HepG2 (cell line): ENCODE data around the gene MBLAC1. TPM values are rescaled to one million over a fixed set of nuclear protein-coding genes. Genes with fewer than 3 reads are reported as not detected.

ENCODE experiments used
- CAMTA2 ChIP-seq: sonication (generic); formaldehyde crosslinking; IDR thresholded peaks from 2 replicates; pipeline ENCODE4 v1.4.0; 2020; ENCODE audit warnings: mild to moderate bottlenecking, missing genetic modification reagents, borderline replicate concordance
- CERS6 ChIP-seq: sonication (generic); formaldehyde crosslinking; IDR thresholded peaks from 2 replicates; pipeline ENCODE4 v1.5.0; 2020; ENCODE audit warnings: missing genetic modification reagents
- EZH2 ChIP-seq: conservative IDR thresholded peaks from 2 replicates; pipeline ENCODE4 v1.6.1; 2012; ENCODE audit warnings: mild to moderate bottlenecking, low read depth, low read length, moderate library complexity
- HIC2 ChIP-seq: sonication (generic); formaldehyde crosslinking; IDR thresholded peaks from 2 replicates; pipeline ENCODE4 v1.9.0; 2022; ENCODE audit warnings: low read depth, missing genetic modification reagents
- ISX ChIP-seq: sonication (generic); formaldehyde crosslinking; conservative IDR thresholded peaks from 2 replicates; pipeline ENCODE4 v1.5.0; 2020; ENCODE audit warnings: missing genetic modification reagents
- NFRKB ChIP-seq: fragments of 450-650 bp; IDR thresholded peaks from 2 replicates; pipeline ENCODE4 v1.6.1; 2017
- RBM39 ChIP-seq: fragments of 200-400 bp; formaldehyde crosslinking; IDR thresholded peaks from one replicate; pipeline ENCODE4 v1.6.1; 2018; ENCODE audit warnings: antibody characterized with exemption, mild to moderate bottlenecking, low read depth, low read length; ENCODE audit not compliant: poor library complexity, severe bottlenecking
- RCOR2 ChIP-seq: IDR thresholded peaks from 2 replicates; pipeline ENCODE4 v1.6.1; 2016; ENCODE audit warnings: missing biosample characterization, missing genetic modification reagents
- SCMH1 ChIP-seq: sonication (generic); formaldehyde crosslinking; IDR thresholded peaks from 2 replicates; pipeline ENCODE4 v1.9.0; 2021; ENCODE audit warnings: missing genetic modification reagents, mild to moderate bottlenecking, borderline replicate concordance
- SIX1 ChIP-seq: sonication (generic); formaldehyde crosslinking; IDR thresholded peaks from 2 replicates; pipeline ENCODE4 v1.4.0; 2020; ENCODE audit warnings: missing genetic modification reagents, borderline replicate concordance
- ZBTB8A ChIP-seq: sonication (generic); formaldehyde crosslinking; IDR thresholded peaks from 2 replicates; pipeline ENCODE4 v1.4.0; 2020; ENCODE audit warnings: mild to moderate bottlenecking, low read depth, missing genetic modification reagents, borderline replicate concordance
- ZIK1 ChIP-seq: sonication (generic); formaldehyde crosslinking; IDR thresholded peaks from 2 replicates; pipeline ENCODE4 v1.5.0; 2020; ENCODE audit warnings: mild to moderate bottlenecking, low read depth, missing genetic modification reagents, borderline replicate concordance
- ZKSCAN8 ChIP-seq: IDR thresholded peaks from 2 replicates; pipeline ENCODE4 v1.6.1; 2016; ENCODE audit warnings: borderline replicate concordance, missing genetic modification reagents, missing compliant biosample characterization
- ZNF263 ChIP-seq: sonication (generic); formaldehyde crosslinking; IDR thresholded peaks from 2 replicates; pipeline ENCODE4 v1.4.0; 2020; ENCODE audit warnings: missing genetic modification reagents
- ZNF362 ChIP-seq: sonication (generic); formaldehyde crosslinking; IDR thresholded peaks from 2 replicates; pipeline ENCODE4 v1.4.0; 2020; ENCODE audit warnings: missing genetic modification reagents, mild to moderate bottlenecking, borderline replicate concordance
- polyA plus RNA-seq, 8 experiments: library from polyadenylated mRNA; depleted of rRNA in 3 of 8; stranded (reverse) in 7 of 8; unstranded in 1 of 8; fragments of >200 nt; fragmentation: Illumina TruSeq in 4 of 8; extraction: Trizol in 4 of 8; gene quantifications; 2 replicates each; pipeline versions ENCODE4 v1.2.1 to v1.2.3, GENCODE V29; 2011 to 2016; ENCODE audit warnings: low read depth in 4 of 8, missing spikeins in 1 of 8, mixed read lengths in 1 of 8; ENCODE audit not compliant: insufficient read depth in 1 of 8
- total RNA-seq, 5 experiments: library from RNA; depleted of rRNA; stranded (reverse); fragments of >200 nt; fragmentation: Illumina TruSeq; extraction: Trizol; gene quantifications; 2 replicates each; pipeline ENCODE4 v1.2.3, GENCODE V29; 2016; ENCODE audit warnings: low read depth in 1 of 5
- TF ChIP-seq, protein P1 (sequence below): IDR thresholded peaks from 2 replicates; pipeline ENCODE4 v1.6.1; 2016; ENCODE audit warnings: control low read depth
- TF ChIP-seq, protein P2 (sequence below): sonication (generic); formaldehyde crosslinking; IDR thresholded peaks from 2 replicates; pipeline ENCODE4 v1.5.1; 2020; ENCODE audit warnings: missing genetic modification reagents, mild to moderate bottlenecking, borderline replicate concordance
- TF ChIP-seq, protein P3 (sequence below): IDR thresholded peaks from 2 replicates; pipeline ENCODE4 v1.6.1; 2012; ENCODE audit warnings: inconsistent platforms
- TF ChIP-seq, protein P4 (sequence below): sonication (generic); formaldehyde crosslinking; IDR thresholded peaks from 2 replicates; pipeline ENCODE4 v1.8.0; 2022; ENCODE audit warnings: missing genetic modification reagents, mild to moderate bottlenecking, moderate library complexity, borderline replicate concordance

The MBLAC1 gene
- total and polyA plus RNA-seq, 2 of the 13 experiments (the other 11 are each of a cell fraction or from before 2014, with no cell fraction given) = 0.79 to 2.1 TPM

DNA sequence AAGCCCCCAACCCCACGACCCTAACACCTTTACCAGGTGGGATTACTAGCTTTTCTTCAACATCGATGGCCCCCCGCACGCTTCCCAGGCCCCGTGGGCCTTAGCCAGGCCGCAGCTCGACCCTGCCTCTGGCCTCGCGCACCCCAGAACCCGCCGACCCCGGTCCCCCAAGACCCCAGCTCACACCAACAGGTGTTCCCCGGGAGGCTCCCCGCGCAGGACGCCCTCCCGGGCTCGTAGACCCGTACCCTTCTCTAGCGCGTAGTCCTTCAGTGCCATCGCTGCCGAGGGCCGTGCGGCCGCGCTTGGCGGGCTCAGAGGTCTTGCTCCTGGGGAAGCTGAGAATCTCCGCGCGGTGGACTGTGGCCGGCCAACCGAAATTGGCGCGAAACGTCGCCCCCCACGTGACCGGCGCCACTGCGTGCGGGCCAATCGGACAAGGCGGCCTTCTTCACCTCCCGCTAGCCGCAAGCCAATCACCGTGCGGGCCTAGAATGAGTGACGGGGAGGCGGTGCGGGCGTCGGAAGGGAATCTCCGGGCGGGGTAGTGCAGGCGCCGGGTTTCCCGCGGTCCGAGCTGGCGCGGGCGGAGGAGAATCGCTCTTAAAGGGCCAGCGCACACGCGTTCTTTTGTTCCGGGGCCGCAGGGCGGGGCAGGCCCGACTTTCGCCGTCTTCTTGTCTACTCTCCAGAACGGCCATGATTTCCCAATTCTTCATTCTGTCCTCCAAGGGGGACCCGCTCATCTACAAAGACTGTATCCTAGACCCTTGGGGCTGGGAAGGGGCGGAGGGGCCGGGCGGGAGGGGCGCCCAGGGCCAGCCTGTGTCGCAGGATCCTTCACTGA lies 25.5 kb upstream of the MBLAC1 start, which contains the start of the genes AP4M1 and MCM7 (continued):
- TF ChIP-seq ZIK1 (CRISPR knock-in tag) = peak; percentile 33; the same call in 1 of the 2 replicates
- TF ChIP-seq SCMH1 (CRISPR knock-in tag) = no peak
- TF ChIP-seq ZNF362 (CRISPR knock-in tag) = no peak
- TF ChIP-seq, protein P1, sequence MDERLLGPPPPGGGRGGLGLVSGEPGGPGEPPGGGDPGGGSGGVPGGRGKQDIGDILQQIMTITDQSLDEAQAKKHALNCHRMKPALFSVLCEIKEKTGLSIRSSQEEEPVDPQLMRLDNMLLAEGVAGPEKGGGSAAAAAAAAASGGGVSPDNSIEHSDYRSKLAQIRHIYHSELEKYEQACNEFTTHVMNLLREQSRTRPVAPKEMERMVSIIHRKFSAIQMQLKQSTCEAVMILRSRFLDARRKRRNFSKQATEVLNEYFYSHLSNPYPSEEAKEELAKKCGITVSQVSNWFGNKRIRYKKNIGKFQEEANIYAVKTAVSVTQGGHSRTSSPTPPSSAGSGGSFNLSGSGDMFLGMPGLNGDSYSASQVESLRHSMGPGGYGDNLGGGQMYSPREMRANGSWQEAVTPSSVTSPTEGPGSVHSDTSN (CRISPR knock-in tag) = peak; percentile 96
- TF ChIP-seq ISX (CRISPR knock-in tag) = 0 out of 2 replicates have a peak, but pooled peaks have one; percentile 13
- TF ChIP-seq ZKSCAN8 (CRISPR knock-in tag) = no peak
- TF ChIP-seq, protein P2, sequence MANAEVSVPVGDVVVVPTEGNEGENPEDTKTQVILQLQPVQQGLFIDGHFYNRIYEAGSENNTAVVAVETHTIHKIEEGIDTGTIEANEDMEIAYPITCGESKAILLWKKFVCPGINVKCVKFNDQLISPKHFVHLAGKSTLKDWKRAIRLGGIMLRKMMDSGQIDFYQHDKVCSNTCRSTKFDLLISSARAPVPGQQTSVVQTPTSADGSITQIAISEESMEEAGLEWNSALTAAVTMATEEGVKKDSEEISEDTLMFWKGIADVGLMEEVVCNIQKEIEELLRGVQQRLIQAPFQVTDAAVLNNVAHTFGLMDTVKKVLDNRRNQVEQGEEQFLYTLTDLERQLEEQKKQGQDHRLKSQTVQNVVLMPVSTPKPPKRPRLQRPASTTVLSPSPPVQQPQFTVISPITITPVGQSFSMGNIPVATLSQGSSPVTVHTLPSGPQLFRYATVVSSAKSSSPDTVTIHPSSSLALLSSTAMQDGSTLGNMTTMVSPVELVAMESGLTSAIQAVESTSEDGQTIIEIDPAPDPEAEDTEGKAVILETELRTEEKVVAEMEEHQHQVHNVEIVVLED (CRISPR knock-in tag) = peak; percentile 95
- peak; percentile 62 for TF ChIP-seq RBM39
- 0 out of 2 replicates have a peak, but pooled peaks have one; percentile 46 for TF ChIP-seq HIC2 (CRISPR knock-in tag)
- TF ChIP-seq, protein P3, sequence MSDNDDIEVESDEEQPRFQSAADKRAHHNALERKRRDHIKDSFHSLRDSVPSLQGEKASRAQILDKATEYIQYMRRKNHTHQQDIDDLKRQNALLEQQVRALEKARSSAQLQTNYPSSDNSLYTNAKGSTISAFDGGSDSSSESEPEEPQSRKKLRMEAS = peak; percentile 85
- TF ChIP-seq, protein P4, sequence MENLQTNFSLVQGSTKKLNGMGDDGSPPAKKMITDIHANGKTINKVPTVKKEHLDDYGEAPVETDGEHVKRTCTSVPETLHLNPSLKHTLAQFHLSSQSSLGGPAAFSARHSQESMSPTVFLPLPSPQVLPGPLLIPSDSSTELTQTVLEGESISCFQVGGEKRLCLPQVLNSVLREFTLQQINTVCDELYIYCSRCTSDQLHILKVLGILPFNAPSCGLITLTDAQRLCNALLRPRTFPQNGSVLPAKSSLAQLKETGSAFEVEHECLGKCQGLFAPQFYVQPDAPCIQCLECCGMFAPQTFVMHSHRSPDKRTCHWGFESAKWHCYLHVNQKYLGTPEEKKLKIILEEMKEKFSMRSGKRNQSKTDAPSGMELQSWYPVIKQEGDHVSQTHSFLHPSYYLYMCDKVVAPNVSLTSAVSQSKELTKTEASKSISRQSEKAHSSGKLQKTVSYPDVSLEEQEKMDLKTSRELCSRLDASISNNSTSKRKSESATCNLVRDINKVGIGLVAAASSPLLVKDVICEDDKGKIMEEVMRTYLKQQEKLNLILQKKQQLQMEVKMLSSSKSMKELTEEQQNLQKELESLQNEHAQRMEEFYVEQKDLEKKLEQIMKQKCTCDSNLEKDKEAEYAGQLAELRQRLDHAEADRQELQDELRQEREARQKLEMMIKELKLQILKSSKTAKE (CRISPR knock-in tag) = peak; percentile 31; the same call in 1 of the 2 replicates
- no peak for TF ChIP-seq SIX1
- TF ChIP-seq CERS6 (CRISPR knock-in tag) = no peak
- TF ChIP-seq ZNF263 (CRISPR knock-in tag) = no peak
- TF ChIP-seq NFRKB = no peak
- TF ChIP-seq CAMTA2 = no peak
- TF ChIP-seq ZBTB8A (CRISPR knock-in tag) = no peak
- TF ChIP-seq EZH2 = no peak
- no peak for TF ChIP-seq RCOR2
